IMR-90 (cell line): ENCODE measurements around the gene MLLT3. TPM values are rescaled to one million over a fixed set of nuclear protein-coding genes. Genes with fewer than 3 reads are reported as not detected.

ENCODE experiments used
- ATAC-seq: fragments of 200-7000 bp; cut with Tn5 transposase; 2 replicates; pipeline ENCODE4 v1.9.1; 2020; ENCODE audit warnings: low read depth, mild to moderate bottlenecking, moderate library complexity
- BruUV-seq: library from RNA; stranded (reverse); fragments of 400-500 nt; replicated peaks from 2 replicates; lab custom pipeline; 2021; lab: Mats Ljungman, UMichigan
- CTCF ChIA-PET: fragments of 300-600 bp; formaldehyde crosslinking; extraction: SDS; loops from one replicate; lab custom pipeline; 2021; ENCODE audit warnings: antibody characterized with exemption; lab: Yijun Ruan, JAX
- POLR2A ChIA-PET: fragments of 300-600 bp; sonication (Branson Sonifier 250); formaldehyde crosslinking; loops from one replicate; lab custom pipeline; 2022; ENCODE audit warnings: antibody characterized with exemption; ENCODE audit not compliant: unreplicated experiment; lab: Charles Lee
- DNase-seq: peaks from one replicate; pipeline ENCODE4 v3.0.0; 2013
- H2AFZ ChIP-seq: replicated peaks from 2 replicates; pipeline ENCODE3; 2013; ENCODE audit warnings: low read length, mild to moderate bottlenecking; ENCODE audit not compliant: poor library complexity
- H2AK5ac ChIP-seq: 2 replicates; pipeline ENCODE4 v1.6.1; 2013; ENCODE audit warnings: low read depth, low read length, inconsistent platforms
- H2AK9ac ChIP-seq: replicated peaks from 2 replicates; pipeline ENCODE3; 2013; ENCODE audit warnings: mild to moderate bottlenecking, low read depth, low read length, moderate library complexity; ENCODE audit not compliant: poor library complexity
- H2BK120ac ChIP-seq: 2 replicates; pipeline ENCODE4 v1.6.1; 2013; ENCODE audit warnings: low read depth, low read length, inconsistent platforms
- H2BK15ac ChIP-seq: 3 replicates; pipeline ENCODE4 v1.6.1; 2013; ENCODE audit warnings: low read depth, low read length, inconsistent platforms
- H2BK20ac ChIP-seq: 2 replicates; pipeline ENCODE4 v1.6.1; 2013; ENCODE audit warnings: low read depth, mild to moderate bottlenecking, inconsistent platforms, low read length, moderate library complexity
- H2BK5ac ChIP-seq: 2 replicates; pipeline ENCODE4 v1.6.1; 2013; ENCODE audit warnings: mild to moderate bottlenecking, low read depth, low read length, inconsistent platforms; ENCODE audit not compliant: poor library complexity, severe bottlenecking
- H3K14ac ChIP-seq: replicated peaks from 2 replicates; pipeline ENCODE4 v1.6.1; 2013; ENCODE audit warnings: low read depth, low read length, inconsistent platforms
- H3K18ac ChIP-seq: 2 replicates; pipeline ENCODE4 v1.6.1; 2013; ENCODE audit warnings: low read depth, low read length, control low read depth
- H3K23ac ChIP-seq: 2 replicates; pipeline ENCODE4 v1.6.1; 2013; ENCODE audit warnings: low read depth, low read length, inconsistent platforms
- H3K27ac ChIP-seq: 2 replicates; pipeline ENCODE4 v1.5.1; 2013; ENCODE audit warnings: mild to moderate bottlenecking, control low read depth, low read length; ENCODE audit not compliant: insufficient read depth
- H3K27me3 ChIP-seq: 2 replicates; pipeline ENCODE4 v1.6.1; 2013; ENCODE audit warnings: low read length; ENCODE audit not compliant: control insufficient read depth, insufficient read depth
- H3K36me3 ChIP-seq: 2 replicates; pipeline ENCODE4 v1.6.1; 2013; ENCODE audit warnings: low read length, mixed read lengths; ENCODE audit not compliant: control insufficient read depth, insufficient read depth
- H3K4ac ChIP-seq: 2 replicates; pipeline ENCODE4 v1.6.1; 2013; ENCODE audit warnings: low read depth, low read length, inconsistent platforms
- H3K4me1 ChIP-seq: 2 replicates; pipeline ENCODE4 v1.6.1; 2013; ENCODE audit warnings: low read length, mixed read lengths; ENCODE audit not compliant: control insufficient read depth, insufficient read depth
- H3K4me2 ChIP-seq: 2 replicates; pipeline ENCODE4 v1.6.1; 2013; ENCODE audit warnings: low read depth, mild to moderate bottlenecking, control low read depth, low read length, moderate library complexity
- H3K4me3 ChIP-seq: 2 replicates; pipeline ENCODE4 v1.5.1; 2013; ENCODE audit warnings: low read depth, mild to moderate bottlenecking, control low read depth, low read length, moderate library complexity; ENCODE audit not compliant: insufficient read depth
- H3K56ac ChIP-seq: 2 replicates; pipeline ENCODE4 v1.6.1; 2013; ENCODE audit warnings: low read length, inconsistent platforms; ENCODE audit not compliant: insufficient read depth; ENCODE audit errors: extremely low read depth
- H3K79me1 ChIP-seq, 2 experiments: 2 replicates each; pipeline ENCODE4 v1.6.1; 2013; ENCODE audit warnings: low read length in 2 of 2, inconsistent platforms in 1 of 2, low read depth in 1 of 2
- H3K9ac ChIP-seq: 2 replicates; pipeline ENCODE4 v1.6.1; 2013; ENCODE audit warnings: low read depth, low read length, control low read depth
- H3K9me1 ChIP-seq: 2 replicates; pipeline ENCODE4 v1.6.1; 2013; ENCODE audit warnings: low read length, inconsistent platforms; ENCODE audit not compliant: insufficient read depth
- H3K9me3 ChIP-seq: 2 replicates; pipeline ENCODE4 v1.6.1; 2013; ENCODE audit warnings: low read length; ENCODE audit not compliant: control insufficient read depth, insufficient read depth
- H4K20me1 ChIP-seq: 2 replicates; pipeline ENCODE4 v1.6.1; 2013; ENCODE audit warnings: low read length, inconsistent platforms; ENCODE audit not compliant: insufficient read depth
- H4K5ac ChIP-seq: 2 replicates; pipeline ENCODE4 v1.6.1; 2013; ENCODE audit warnings: mild to moderate bottlenecking, low read depth, low read length, control low read depth
- H4K8ac ChIP-seq, 2 experiments: 2 replicates each; pipeline ENCODE4 v1.6.1; 2013; ENCODE audit warnings: low read depth in 2 of 2, low read length in 2 of 2, control low read depth in 1 of 2, inconsistent platforms in 1 of 2
- H4K91ac ChIP-seq: 2 replicates; pipeline ENCODE4 v1.6.1; 2013; ENCODE audit warnings: low read depth, low read length, inconsistent platforms; ENCODE audit not compliant: insufficient read depth
- BHLHE40 ChIP-seq: fragments of 150-350 bp; IDR thresholded peaks from 2 replicates; pipeline ENCODE4 v1.6.1; 2016; ENCODE audit warnings: mild to moderate bottlenecking, low read depth, low read length
- CEBPB ChIP-seq: IDR thresholded peaks from 2 replicates; pipeline ENCODE4 v1.6.1; 2012; ENCODE audit warnings: low read depth, low read length, improper control_type of control experiment
- CHD1 ChIP-seq: IDR thresholded peaks from 2 replicates; pipeline ENCODE4 v1.6.1; 2012; ENCODE audit warnings: low read depth, low read length, improper control_type of control experiment
- CTCF ChIP-seq: conservative IDR thresholded peaks from 2 replicates; pipeline ENCODE4 v1.5.1; 2012; ENCODE audit warnings: mild to moderate bottlenecking, low read depth, low read length, improper control_type of control experiment
- ELK1 ChIP-seq: fragments of 150-350 bp; IDR thresholded peaks from 2 replicates; pipeline ENCODE4 v1.6.1; 2016; ENCODE audit warnings: low read depth, mild to moderate bottlenecking, low read length, moderate library complexity, borderline replicate concordance
- FOS ChIP-seq: fragments of 150-350 bp; IDR thresholded peaks from 2 replicates; pipeline ENCODE4 v1.6.1; 2016; ENCODE audit warnings: low read depth, low read length
- MAFK ChIP-seq: IDR thresholded peaks from 2 replicates; pipeline ENCODE4 v1.6.1; 2012; ENCODE audit warnings: low read depth, low read length, improper control_type of control experiment
- MAZ ChIP-seq: IDR thresholded peaks from 2 replicates; pipeline ENCODE4 v1.6.1; 2012; ENCODE audit warnings: low read depth, mild to moderate bottlenecking, low read length, improper control_type of control experiment, moderate library complexity, borderline replicate concordance
- MXI1 ChIP-seq: IDR thresholded peaks from 2 replicates; pipeline ENCODE4 v1.6.1; 2012; ENCODE audit warnings: low read depth, mild to moderate bottlenecking, low read length, moderate library complexity, borderline replicate concordance
- POLR2A ChIP-seq: IDR thresholded peaks from 2 replicates; pipeline ENCODE4 v1.6.1; 2012; ENCODE audit warnings: mild to moderate bottlenecking, low read depth, low read length
- RAD21 ChIP-seq: IDR thresholded peaks from 2 replicates; pipeline ENCODE4 v1.6.1; 2012; ENCODE audit warnings: low read length, improper control_type of control experiment
- RCOR1 ChIP-seq: IDR thresholded peaks from 2 replicates; pipeline ENCODE4 v1.6.1; 2012; ENCODE audit warnings: mild to moderate bottlenecking, low read length, improper control_type of control experiment; ENCODE audit not compliant: insufficient replicate concordance
- RFX5 ChIP-seq: IDR thresholded peaks from 2 replicates; pipeline ENCODE4 v1.8.0; 2012; ENCODE audit warnings: low read depth, mild to moderate bottlenecking, low read length, moderate library complexity
- SMC3 ChIP-seq: fragments of 150-350 bp; IDR thresholded peaks from 2 replicates; pipeline ENCODE4 v1.6.1; 2016; ENCODE audit warnings: low read depth, mild to moderate bottlenecking, antibody characterized with exemption, low read length, moderate library complexity
- USF2 ChIP-seq: fragments of 150-350 bp; IDR thresholded peaks from 2 replicates; pipeline ENCODE4 v1.6.1; 2017; ENCODE audit warnings: mild to moderate bottlenecking, antibody characterized with exemption, low read length, low read depth
- WGBS, 2 experiments: methylation state at CpG; one replicate each; pipeline versions ENCODE4 v1.1.5 to v1.1.7; 2013; ENCODE audit warnings: missing lambda C conversion rate in 2 of 2; ENCODE audit not compliant: insufficient read length in 1 of 2; ENCODE audit errors: extremely low coverage in 2 of 2; 5-methylcytosine and 5-hydroxymethylcytosine counted together
- dilution Hi-C: fragments of 300-500 bp; cut with HindIII; formaldehyde crosslinking; loops from one replicate; pipeline ENCODE4 v1.14.3; 2018; ENCODE audit warnings: low sequenced_read_pairs; ENCODE audit not compliant: unreplicated experiment
- in situ Hi-C: fragments of 300-500 bp; cut with MboI; formaldehyde crosslinking; loops from 3 replicates; pipeline ENCODE4 v1.14.3; 2019; ENCODE audit warnings: low sequenced_read_pairs, inconsistent platforms, mixed read lengths
- intact Hi-C: fragments of 100-400 bp; cut with micrococcal nuclease; formaldehyde crosslinking; loops from 2 replicates; pipeline ENCODE4 v1.10.0; 2022
- polyA plus RNA-seq, 3 experiments: library from polyadenylated mRNA; depleted of rRNA; stranded (reverse); fragments of >200 nt; gene quantifications; 2 replicates each; pipeline ENCODE4 v1.2.3, GENCODE V29; 2012; ENCODE audit warnings: low replicate concordance in 1 of 3
- total RNA-seq: library from RNA; depleted of rRNA; stranded (reverse); fragments of >200 nt; gene quantifications from 2 replicates; pipeline ENCODE4 v1.2.3, GENCODE V29; 2012

Gene MLLT3
- total and polyA plus RNA-seq, 2 of the 4 experiments (the other 2 are of a cell fraction) = 10.4 to 21.1 TPM

DNA sequence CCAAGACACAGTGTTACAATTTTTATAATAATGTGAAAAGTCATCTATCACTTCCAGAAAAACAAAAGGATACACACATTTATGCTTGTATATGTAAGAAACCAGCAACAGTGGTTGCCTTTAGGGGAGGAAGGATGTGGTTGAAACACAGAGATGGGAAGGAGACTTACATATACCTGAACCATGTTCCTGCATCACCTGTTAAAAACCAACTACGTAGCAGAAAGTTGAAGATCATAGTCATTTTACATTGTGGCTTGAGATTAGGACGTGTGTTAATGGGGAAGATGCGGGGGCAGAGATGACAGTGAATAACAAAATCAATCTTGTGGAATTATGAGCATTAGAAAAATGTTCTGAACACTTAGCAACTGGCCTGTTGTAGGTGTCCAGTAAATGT lies 307.3 kb downstream of the MLLT3 start:
- BruUV-seq = no TSS peak

More for the DNA sequence above, 307.3 kb downstream of the MLLT3 start:
- H2AK9ac ChIP-seq = no peak overlapping the region
- CTCF ChIA-PET = interaction anchor here (0.7 kb wide), 1 partner anchor 850 kb away, joined by 3 read pairs; no protein-coding TSS in a partner anchor
- dilution Hi-C loops = no loop called here
- no peak overlapping the region for H3K4me2 ChIP-seq
- no peaks in the 10 kb centered on the region for H3K79me1 ChIP-seq
- no peak overlapping the region for H2AFZ ChIP-seq
- no peak overlapping the region for H3K4ac ChIP-seq
- H4K20me1 ChIP-seq = no peaks in the 10 kb centered on the region
- H3K18ac ChIP-seq = no peak overlapping the region; the same call in 1 of the 2 replicates
- no peak overlapping the region for H2BK20ac ChIP-seq
- H3K9me3 ChIP-seq = no peaks in the 10 kb centered on the region
- no peak overlapping the region for H4K5ac ChIP-seq
- POLR2A ChIA-PET = interaction anchor here (0.6 kb wide), 1 partner anchor 667 kb away, joined by 12 read pairs; no protein-coding TSS in a partner anchor
- no CpG with 5 or more reads among the region's 3 CpGs for WGBS, 2 experiments
- no peak overlapping the region for H3K4me3 ChIP-seq
- DNase-seq = no peak
- no peak overlapping the region for H3K56ac ChIP-seq
- H3K9ac ChIP-seq = no peak overlapping the region
- peaks cover 9% of the 10 kb centered on the region for H3K4me1 ChIP-seq
- peaks cover 6% of the 10 kb centered on the region; the same call in 1 of the 2 replicates for H3K9me1 ChIP-seq
- no peak for ATAC-seq
- H3K27ac ChIP-seq = no peak overlapping the region
- intact Hi-C loops = loop anchor here (2.0 kb wide), 1 partner anchor 40 kb away; no protein-coding TSS in a partner anchor
- no peak overlapping the region for H2BK120ac ChIP-seq
- in situ Hi-C loops = no loop called here
- no peaks in the 10 kb centered on the region for H3K36me3 ChIP-seq
- peak overlapping the region; percentile 53; the same call in 1 of the 3 replicates for H2BK15ac ChIP-seq
- H4K91ac ChIP-seq = no peak overlapping the region
- no peak overlapping the region for H2AK5ac ChIP-seq
- H3K14ac ChIP-seq = no peak overlapping the region
- H4K8ac ChIP-seq = no peak overlapping the region
- no peak overlapping the region for H2BK5ac ChIP-seq
- TF ChIP-seq CEBPB (no peak), USF2 (no peak), CHD1 (no peak), RAD21 (no peak), ELK1 (no peak), MAZ (no peak), MXI1 (no peak), RFX5 (no peak), BHLHE40 (no peak), CTCF (no peak), SMC3 (no peak), FOS (no peak), RCOR1 (no peak), MAFK (no peak), POLR2A (no peak)
- H3K27me3 ChIP-seq = no peaks in the 10 kb centered on the region
- no peak overlapping the region for H3K23ac ChIP-seq
